A549 treated with CORT108297 at 1 μM for 4 hours (cell line): ENCODE data around the gene PHF5A. TPM values are rescaled to one million over a fixed set of nuclear protein-coding genes. Genes with fewer than 3 reads are reported as not detected.

Experiments used
- total RNA-seq: library from RNA; stranded (reverse); fragments of 200-300 nt; extraction: Qiagen RNA extraction; gene quantifications from 5 replicates; pipeline ENCODE4 v1.2.3, GENCODE V29; 2022

PHF5A gene, protein sequence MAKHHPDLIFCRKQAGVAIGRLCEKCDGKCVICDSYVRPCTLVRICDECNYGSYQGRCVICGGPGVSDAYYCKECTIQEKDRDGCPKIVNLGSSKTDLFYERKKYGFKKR
- total RNA-seq = 63.1 to 79.2 TPM (median 66.3 TPM) in 5 replicates

DNA sequence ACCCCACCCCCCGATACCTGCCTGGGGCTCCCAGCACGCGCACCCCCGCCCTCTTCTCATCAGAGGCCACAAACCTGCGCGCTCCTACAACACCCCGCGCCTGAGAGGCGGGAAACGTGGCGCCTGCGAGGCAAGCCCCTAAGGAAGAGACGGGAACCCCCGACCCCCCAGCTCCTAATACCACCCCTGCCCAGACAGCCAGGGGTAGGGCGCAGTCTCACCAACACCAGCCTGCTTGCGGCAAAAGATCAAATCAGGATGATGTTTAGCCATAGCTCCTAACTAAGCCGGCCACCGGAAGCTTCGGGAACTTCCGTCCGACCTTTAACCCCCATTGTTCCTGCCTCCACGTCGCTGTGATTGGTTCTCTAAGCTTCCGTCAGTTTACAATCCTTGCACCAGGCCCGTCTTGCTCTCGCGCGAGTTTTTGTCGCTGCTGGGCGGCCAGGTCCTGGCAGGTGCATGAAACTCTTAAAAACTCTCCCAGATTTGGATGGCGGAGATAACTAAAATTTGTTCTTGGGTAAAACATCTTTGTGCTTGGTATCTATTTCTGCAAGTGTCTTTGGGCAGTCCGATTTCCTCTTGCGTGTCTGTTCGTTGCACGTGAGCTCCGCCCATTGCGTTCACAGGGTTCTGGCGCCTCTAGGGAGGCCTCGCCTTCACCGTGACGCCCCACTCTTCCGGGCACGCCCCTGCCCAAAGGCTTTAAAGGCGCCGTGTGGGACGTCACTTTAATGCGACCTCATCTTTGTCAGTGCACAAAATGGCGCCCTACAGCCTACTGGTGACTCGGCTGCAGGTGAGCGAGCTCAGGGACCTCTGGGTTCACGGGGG lies at the start of gene PHF5A, which contains the start of gene ACO2:
Gene PHF5A, minus strand, starts transcription at position 312 of the 837 bp plus-strand sequence. Its CDS starts 39 bp downstream, at position 273.
Gene ACO2, plus strand, starts transcription at position 737 of the 837 bp plus-strand sequence. Its CDS starts 30 bp downstream, at position 767.

DNA sequence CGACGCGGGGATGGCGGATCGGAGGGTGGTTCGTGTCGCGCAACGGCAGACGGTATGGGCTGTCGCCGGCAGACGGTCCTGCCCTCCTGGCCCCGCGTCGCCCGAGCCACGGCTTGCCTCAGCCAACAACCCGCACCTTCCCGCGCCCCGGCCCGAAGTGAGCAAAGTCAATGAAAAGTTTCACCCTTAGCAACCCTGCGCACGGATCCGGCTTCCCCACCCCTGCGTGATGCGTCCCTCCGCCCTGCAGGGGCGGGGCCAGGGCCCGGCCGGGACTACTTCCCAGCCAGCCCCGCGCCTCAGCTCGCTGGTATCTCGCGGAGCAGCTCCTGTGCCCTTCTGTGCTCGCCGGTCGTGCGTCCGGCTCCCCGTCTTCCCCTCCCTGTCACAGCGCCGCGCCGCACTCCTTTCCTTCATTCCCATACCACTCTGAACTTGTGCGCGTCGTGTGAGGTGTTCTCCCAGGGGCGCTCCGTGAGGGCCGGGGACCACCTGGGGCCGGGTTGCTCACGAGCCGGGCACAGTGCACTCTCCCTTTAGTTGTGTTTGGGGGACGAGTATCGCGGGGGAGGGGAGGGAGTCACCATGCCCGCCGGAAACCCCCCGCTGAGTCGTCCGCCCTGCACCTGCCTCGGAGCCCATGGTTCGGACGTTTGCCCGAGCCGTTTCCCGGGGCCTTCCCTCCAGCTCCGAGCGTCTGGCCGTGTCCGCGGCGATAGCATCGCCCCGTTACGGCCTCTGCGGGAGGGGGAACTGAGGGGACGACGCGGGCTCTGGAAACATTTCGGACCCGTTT lies 21.7 kb downstream of the PHF5A start, which contains the start of gene TOB2:
Gene TOB2, minus strand, starts transcription at position 163 of the 796 bp plus-strand sequence. CDS start 9,456 bp downstream, outside the sequence.

Other genes with a start within 250 kb of the PHF5A start
- not detected in 5 replicates for gene CHADL, start 227.8 kb downstream of the PHF5A start, total RNA-seq
- gene RANGAP1, start 182.5 kb downstream of the PHF5A start, total RNA-seq = 79.0 to 106 TPM (median 99.5 TPM) in 5 replicates
- 18.9 to 27.1 TPM (median 25.5 TPM) in 5 replicates for gene ZC3H7B, start 167.2 kb downstream of the PHF5A start, total RNA-seq
- 0.85 to 1.1 TPM (median 0.93 TPM) in 5 replicates for gene TEF, start 86.8 kb downstream of the PHF5A start, total RNA-seq
- gene TOB2, start 21.9 kb downstream of the PHF5A start, total RNA-seq = 20.4 to 25.4 TPM (median 22.3 TPM) in 5 replicates
- 44.9 to 48.9 TPM (median 47.6 TPM) in 5 replicates for gene ACO2, start 425 bp upstream of the PHF5A start, total RNA-seq
- gene POLR3H, start 75.8 kb upstream of the PHF5A start, total RNA-seq = 28.3 to 50.2 TPM (median 43.9 TPM) in 5 replicates
- gene CSDC2, start 92.3 kb upstream of the PHF5A start, total RNA-seq = 1.9 to 3.4 TPM (median 2.6 TPM) in 5 replicates
- 24.3 to 31.9 TPM (median 31.2 TPM) in 5 replicates for gene PMM1, start 121.1 kb upstream of the PHF5A start, total RNA-seq
- gene DESI1, start 152.4 kb upstream of the PHF5A start, total RNA-seq = 14.9 to 16.6 TPM (median 16.2 TPM) in 5 replicates
- 287 to 354 TPM (median 296 TPM) in 5 replicates for gene XRCC6, start 152.6 kb upstream of the PHF5A start, total RNA-seq
- gene SNU13, start 220.2 kb upstream of the PHF5A start, total RNA-seq = 105 to 205 TPM (median 180 TPM) in 5 replicates
- 0.17 TPM in 1 of 5 replicates, not detected in the others for gene MEI1, start 230.8 kb upstream of the PHF5A start, total RNA-seq